ENCODE results near the gene SCGB3A2. TPM values are rescaled to one million over a fixed set of nuclear protein-coding genes. Genes with fewer than 3 reads are reported as not detected.

SCGB3A2 gene
- total RNA-seq, 1 experiment from 2014 or later = not detected

DNA sequence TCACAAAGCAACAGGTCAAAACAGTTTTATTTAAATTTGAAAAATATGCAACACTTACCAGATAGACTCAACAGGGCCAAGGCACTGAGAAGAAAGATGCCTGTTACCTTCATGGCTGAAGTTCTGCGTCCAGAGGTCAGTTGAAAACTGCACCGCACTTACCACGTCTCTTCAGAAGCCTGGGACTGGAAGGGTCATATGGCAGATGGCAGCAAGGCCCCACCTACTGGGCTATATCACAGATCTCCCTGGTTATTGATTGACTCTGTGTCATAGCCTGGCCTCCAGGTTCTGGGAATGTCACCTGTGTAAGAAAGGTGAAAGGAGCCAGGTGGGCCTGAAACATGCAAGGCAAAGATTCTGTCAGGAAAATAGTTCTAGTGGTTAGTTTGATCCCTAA is 47.0 kb upstream of the SCGB3A2 start, which contains the start of gene SPINK1:
TSS of gene SPINK1 (minus strand) at position 207 of the 400 bp plus-strand sequence. CDS start at position 113, 94 bp downstream.
- peaks cover 65% of the 10 kb centered on the region for H3K4me1 ChIP-seq
- peak within 1 kb of the TSS; percentile 37 for H3K4me3 ChIP-seq (ENCODE audit: low read depth, low read length)
- ChIA-PET POLR2A (no interaction called here), CTCF (interaction anchor here (0.9 kb wide), 1 partner anchor 49 kb away, joined by 3 read pairs; the partner anchor contains the start of gene JAKMIP2)
- intact Hi-C loops (cut with micrococcal nuclease; ENCODE audit: unreplicated experiment) = loop anchor here (1.0 to 10.0 kb wide), 5 partner anchors 26 to 427 kb away; partner anchors contain the start of gene JAKMIP2
- H3K36me3 Mint-ChIP-seq (ENCODE audit: insufficient read depth, unreplicated experiment) = peaks cover 46% of the 10 kb centered on the region
- H3K4me1 Mint-ChIP-seq (ENCODE audit: low read depth, unreplicated experiment) = peaks cover 42% of the 10 kb centered on the region
- H3K36me3 ChIP-seq (ENCODE audit: control insufficient read depth, insufficient read depth, low read length) = peaks cover 4% of the 10 kb centered on the region
- H3K9me3 ChIP-seq = no peaks in the 10 kb centered on the region
- H3K27ac Mint-ChIP-seq (ENCODE audit: unreplicated experiment) = peak within 1 kb of the TSS; percentile 83
- peak; percentile 86 to 89 for DNase-seq
- H3K27me3 ChIP-seq (replicated peaks; ENCODE audit: control insufficient read depth, insufficient read depth, low read length) = no peaks in the 10 kb centered on the region
- peak within 1 kb of the TSS; percentile 77 for H3K4me3 Mint-ChIP-seq (ENCODE audit: unreplicated experiment)
- BruUV-seq (replicated peaks) = no TSS peak
- no peaks in the 10 kb centered on the region for H3K27me3 Mint-ChIP-seq (ENCODE audit: insufficient read depth, unreplicated experiment)
- TF ChIP-seq, protein P1, sequence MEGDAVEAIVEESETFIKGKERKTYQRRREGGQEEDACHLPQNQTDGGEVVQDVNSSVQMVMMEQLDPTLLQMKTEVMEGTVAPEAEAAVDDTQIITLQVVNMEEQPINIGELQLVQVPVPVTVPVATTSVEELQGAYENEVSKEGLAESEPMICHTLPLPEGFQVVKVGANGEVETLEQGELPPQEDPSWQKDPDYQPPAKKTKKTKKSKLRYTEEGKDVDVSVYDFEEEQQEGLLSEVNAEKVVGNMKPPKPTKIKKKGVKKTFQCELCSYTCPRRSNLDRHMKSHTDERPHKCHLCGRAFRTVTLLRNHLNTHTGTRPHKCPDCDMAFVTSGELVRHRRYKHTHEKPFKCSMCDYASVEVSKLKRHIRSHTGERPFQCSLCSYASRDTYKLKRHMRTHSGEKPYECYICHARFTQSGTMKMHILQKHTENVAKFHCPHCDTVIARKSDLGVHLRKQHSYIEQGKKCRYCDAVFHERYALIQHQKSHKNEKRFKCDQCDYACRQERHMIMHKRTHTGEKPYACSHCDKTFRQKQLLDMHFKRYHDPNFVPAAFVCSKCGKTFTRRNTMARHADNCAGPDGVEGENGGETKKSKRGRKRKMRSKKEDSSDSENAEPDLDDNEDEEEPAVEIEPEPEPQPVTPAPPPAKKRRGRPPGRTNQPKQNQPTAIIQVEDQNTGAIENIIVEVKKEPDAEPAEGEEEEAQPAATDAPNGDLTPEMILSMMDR (IDR thresholded peaks at IDR 0.05; ENCODE audit: insufficient read depth in 1 of 2, low read depth in 1 of 2, low read length in 1 of 2, severe bottlenecking in 1 of 2, unreplicated experiment in 1 of 2) = peak in 1 of 2 experiments; percentile 28
- no peaks in the 10 kb centered on the region for H3K9me3 Mint-ChIP-seq (ENCODE audit: unreplicated experiment)

DNA sequence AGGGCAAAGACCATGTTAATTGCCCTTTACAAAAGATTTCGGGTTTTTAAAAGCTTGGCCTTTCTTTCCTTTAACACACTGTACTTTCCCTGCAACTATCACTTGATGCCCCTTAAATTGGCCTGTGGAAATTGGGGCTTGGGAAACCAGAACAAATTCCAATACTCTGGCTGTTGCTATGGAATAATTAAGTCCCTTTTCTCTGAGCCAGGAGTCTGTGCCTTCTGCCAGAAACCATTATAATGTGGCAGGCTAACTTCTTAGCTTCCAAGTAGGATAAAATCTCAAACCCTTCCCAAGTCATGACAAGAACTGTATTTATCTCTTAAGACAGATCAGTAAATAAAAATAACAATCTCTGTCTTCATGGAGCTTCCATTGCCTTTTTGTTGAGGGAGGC is 46.0 kb upstream of the SCGB3A2 start:
- ChIA-PET CTCF (no interaction called here), POLR2A (no interaction called here)
- Mint-ChIP-seq H3K36me3 (ENCODE audit: insufficient read depth, unreplicated experiment) (peaks cover 36% of the 10 kb centered on the region), H3K27me3 (ENCODE audit: insufficient read depth, unreplicated experiment) (no peaks in the 10 kb centered on the region), H3K4me1 (ENCODE audit: low read depth, unreplicated experiment) (peaks cover 49% of the 10 kb centered on the region), H3K27ac (ENCODE audit: unreplicated experiment) (peak overlapping the region; percentile 12), H3K9me3 (ENCODE audit: unreplicated experiment) (no peaks in the 10 kb centered on the region), H3K4me3 (ENCODE audit: unreplicated experiment) (peak overlapping the region; percentile 77)
- BruUV-seq (replicated peaks) = no TSS peak
- H3K9me3 ChIP-seq = no peaks in the 10 kb centered on the region
- no peak for DNase-seq
- H3K36me3 ChIP-seq (ENCODE audit: control insufficient read depth, insufficient read depth, low read length) = peaks cover 4% of the 10 kb centered on the region
- TF ChIP-seq, protein P1 (IDR thresholded peaks at IDR 0.05; ENCODE audit: insufficient read depth in 1 of 2, low read depth in 1 of 2, low read length in 1 of 2, severe bottlenecking in 1 of 2, unreplicated experiment in 1 of 2) = no peak
- no peak overlapping the region for H3K4me3 ChIP-seq (ENCODE audit: low read depth, low read length)
- H3K4me1 ChIP-seq = peaks cover 72% of the 10 kb centered on the region
- intact Hi-C loops (cut with micrococcal nuclease; ENCODE audit: unreplicated experiment) = loop anchor here (5.0 to 10.0 kb wide), 3 partner anchors 95 to 428 kb away; no protein-coding TSS in a partner anchor
- no peaks in the 10 kb centered on the region for H3K27me3 ChIP-seq (replicated peaks; ENCODE audit: control insufficient read depth, insufficient read depth, low read length)

DNA sequence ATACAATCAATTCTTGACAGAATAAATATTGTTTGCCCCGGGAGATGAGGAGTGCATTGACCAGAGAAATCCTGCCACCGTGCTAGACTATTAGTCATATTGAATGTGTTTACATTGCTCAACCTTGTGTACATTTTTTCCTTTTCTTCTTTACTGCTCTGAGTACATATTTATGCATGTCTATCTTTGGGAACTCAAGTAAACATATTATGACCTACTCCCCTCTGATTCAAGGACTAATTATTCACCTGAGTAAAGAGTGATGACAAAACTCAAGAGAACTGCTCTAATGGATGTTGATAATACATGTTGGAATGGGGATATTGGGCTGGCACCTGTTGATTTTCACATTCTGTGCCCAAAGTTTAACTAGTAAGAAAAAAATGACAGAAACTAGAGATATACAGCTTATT is 43.1 kb upstream of the SCGB3A2 start:
- Histone ChIP-seq H3K9me3 (peaks cover 14% of the 10 kb centered on the region), H3K36me3 (ENCODE audit: control insufficient read depth, insufficient read depth, low read length) (no peaks in the 10 kb centered on the region), H3K4me3 (ENCODE audit: low read depth, low read length) (no peak overlapping the region), H3K27me3 (replicated peaks; ENCODE audit: control insufficient read depth, insufficient read depth, low read length) (no peaks in the 10 kb centered on the region), H3K4me1 (peaks cover 81% of the 10 kb centered on the region)
- DNase-seq = peak in 1 of 2 experiments; percentile 65
- ChIA-PET POLR2A (no interaction called here), CTCF (no interaction called here)
- Mint-ChIP-seq H3K27ac (ENCODE audit: unreplicated experiment) (peak overlapping the region; percentile 48), H3K27me3 (ENCODE audit: insufficient read depth, unreplicated experiment) (no peaks in the 10 kb centered on the region), H3K9me3 (ENCODE audit: unreplicated experiment) (no peaks in the 10 kb centered on the region), H3K4me3 (ENCODE audit: unreplicated experiment) (peak overlapping the region; percentile 10), H3K4me1 (ENCODE audit: low read depth, unreplicated experiment) (peaks cover 53% of the 10 kb centered on the region), H3K36me3 (ENCODE audit: insufficient read depth, unreplicated experiment) (peaks cover 15% of the 10 kb centered on the region)
- TF ChIP-seq, protein P1 (IDR thresholded peaks at IDR 0.05; ENCODE audit: insufficient read depth in 1 of 2, low read depth in 1 of 2, low read length in 1 of 2, severe bottlenecking in 1 of 2, unreplicated experiment in 1 of 2) = no peak
- BruUV-seq (replicated peaks) = no TSS peak
- intact Hi-C loops (cut with micrococcal nuclease; ENCODE audit: unreplicated experiment) = loop anchor here (1.0 to 10.0 kb wide), 5 partner anchors 20 to 557 kb away; no protein-coding TSS in a partner anchor
